Renal cortex interstitium (tissue), 11 donors: ENCODE results near the gene SELENOP. TPM values are rescaled to one million over a fixed set of nuclear protein-coding genes. Genes with fewer than 3 reads are reported as not detected.

Source experiments
- DNase-seq, 11 donors: peaks; one replicate each; pipeline ENCODE4 v3.0.0-alpha.2; 2013; ENCODE audit warnings: low read depth in 9 of 11, low spot score in 4 of 11; ENCODE audit errors: extremely low read depth in 1 of 11
- polyA plus RNA-seq, 3 donors: library from polyadenylated mRNA; unstranded; fragments of 120-200 nt; gene quantifications; one replicate each; pipeline ENCODE4 v1.2.1, GENCODE V29; 2013; ENCODE audit not compliant: insufficient read length in 3 of 3

SELENOP gene
- polyA plus RNA-seq, 3 donors = 402 to 468 (median 466) TPM

- DNase-seq = no peak
Measured at GRCh38 chr5:42806701-42807262, 4.9 kb downstream of the SELENOP start.

GRCh38 chr5:42806004-42806700, 5.5 kb downstream of the SELENOP start:
- no peak for DNase-seq

GRCh38 chr5:42804717-42805339, 6.9 kb downstream of the SELENOP start:
- DNase-seq = no peak

GRCh38 chr5:42801516-42802166, 10.1 kb downstream of the SELENOP start:
- no peak for DNase-seq

GRCh38 chr5:42800748-42801330, 10.9 kb downstream of the SELENOP start:
- DNase-seq = no peak

GRCh38 chr5:42799668-42800114, 12.0 kb downstream of the SELENOP start:
- DNase-seq = no peak

GRCh38 chr5:42799241-42799608, 12.5 kb downstream of the SELENOP start:
- DNase-seq = no peak

- DNase-seq = no peak
Measured at GRCh38 chr5:42798284-42799240, 13.1 kb downstream of the SELENOP start.

- no peak for DNase-seq
Measured at GRCh38 chr5:42791151-42791550, 20.5 kb downstream of the SELENOP start.

- no peak for DNase-seq
Measured at GRCh38 chr5:42787845-42788244, 23.8 kb downstream of the SELENOP start.

GRCh38 chr5:42787073-42787472, 24.6 kb downstream of the SELENOP start:
- no peak for DNase-seq

GRCh38 chr5:42785756-42786155, 25.9 kb downstream of the SELENOP start:
- DNase-seq = no peak

GRCh38 chr5:42784132-42784531, 27.6 kb downstream of the SELENOP start:
- DNase-seq = no peak

- no peak for DNase-seq
Measured at GRCh38 chr5:42781584-42781983, 30.1 kb downstream of the SELENOP start.

GRCh38 chr5:42779083-42779482, 32.6 kb downstream of the SELENOP start:
- no peak for DNase-seq

GRCh38 chr5:42772265-42772993, 39.3 kb downstream of the SELENOP start:
- DNase-seq = no peak

- no peak for DNase-seq
Measured at GRCh38 chr5:42770003-42770402, 41.7 kb downstream of the SELENOP start.

- DNase-seq = no peak
Measured at GRCh38 chr5:42768106-42768504, 43.6 kb downstream of the SELENOP start.
